ENCODE results near the gene C9orf57. TPM values are rescaled to one million over a fixed set of nuclear protein-coding genes. Genes with fewer than 3 reads are reported as not detected.

The C9orf57 gene
- total and polyA plus RNA-seq, 2 donors (not counting 1 experiment from before 2014, with no cell fraction given), result not detected

GRCh38 chr9:72023596-72023995, 36.8 kb downstream of the C9orf57 start:
- Histone ChIP-seq H3K4me1 (ENCODE audit: control insufficient read depth in 2 of 2, insufficient read depth in 2 of 2, low read length in 2 of 2) (peaks cover 0 to 4% of the 10 kb centered on the region in 2 donors), H3K79me2 (ENCODE audit: control insufficient read depth, insufficient read depth, low read length) (no peaks in the 10 kb centered on the region), H3K4me2 (replicated peaks; ENCODE audit: low read depth, low read length, poor library complexity, severe bottlenecking) (no peak overlapping the region), H3K27me3 (replicated peaks in 1 of 4; ENCODE audit: control extremely low read depth in 1 of 4, control insufficient read depth in 3 of 4, insufficient read depth in 4 of 4, low read length in 3 of 4) (peaks cover 0 to 3% (median 0%) of the 10 kb centered on the region in 4 experiments), H3K4me3 (ENCODE audit: control extremely low read depth in 1 of 5, extremely low read depth in 1 of 5, insufficient read depth in 1 of 5, low read depth in 2 of 5, low read length in 4 of 5) (no peak overlapping the region), H3K36me3 (replicated peaks in 1 of 2; ENCODE audit: control extremely low read depth in 1 of 2, control insufficient read depth in 1 of 2, extremely low read depth in 1 of 2, insufficient read depth in 2 of 2, low read length in 1 of 2) (no peaks in the 10 kb centered on the region), H3K9me3 (ENCODE audit: control extremely low read depth in 1 of 3, control insufficient read depth in 2 of 3, insufficient read depth in 1 of 3, low read length in 2 of 3) (no peaks in the 10 kb centered on the region), H4K20me1 (ENCODE audit: control insufficient read depth, insufficient read depth, low read length, poor library complexity, severe bottlenecking) (no peaks in the 10 kb centered on the region), H2AFZ (ENCODE audit: insufficient read depth, low read depth, low read length, poor library complexity, severe bottlenecking) (no peak overlapping the region), H3K9ac (ENCODE audit: low read length) (no peak overlapping the region), H3K27ac (ENCODE audit: low read length in 2 of 2) (no peak overlapping the region)
- DNase-seq (no peak), ATAC-seq (ENCODE audit: low read depth) (no peak)
- Mint-ChIP-seq H3K27ac (no peak overlapping the region), H3K4me3 (no peak overlapping the region), H3K9me3 (ENCODE audit: insufficient read depth) (no peaks in the 10 kb centered on the region), H3K4me1 (peaks cover 5% of the 10 kb centered on the region), H3K27me3 (peaks cover 7% of the 10 kb centered on the region)
- WGBS (ENCODE audit: insufficient coverage), result no CpG with 5 or more reads among the region's 4 CpGs
- POLR2A ChIA-PET, result no interaction called here
- TF ChIP-seq CTCF (IDR thresholded peaks at IDR 0.05) (no peak), EZH2 (IDR thresholded peaks at IDR 0.05; ENCODE audit: borderline replicate concordance, insufficient read depth, low read depth, low read length, poor library complexity, severe bottlenecking) (no peak)
- CTCF ChIA-PET, result interaction anchor here (0.7 to 6.7 kb wide), 12 partner anchors 10 to 788 kb away, joined by 3 to 86 read pairs (median 20); no protein-coding TSS in a partner anchor
- intact Hi-C loops (cut with micrococcal nuclease), result no loop called here

GRCh38 chr9:72022841-72023240, 37.6 kb downstream of the C9orf57 start:
- DNase-seq (no peak), ATAC-seq (ENCODE audit: low read depth) (no peak)
- no peak overlapping the region for H2AFZ ChIP-seq (ENCODE audit: insufficient read depth, low read depth, low read length, poor library complexity, severe bottlenecking)
- H3K4me1 ChIP-seq (ENCODE audit: control insufficient read depth in 2 of 2, insufficient read depth in 2 of 2, low read length in 2 of 2), result peaks cover 0 to 4% of the 10 kb centered on the region in 2 donors
- POLR2A ChIA-PET, result no interaction called here
- H4K20me1 ChIP-seq (ENCODE audit: control insufficient read depth, insufficient read depth, low read length, poor library complexity, severe bottlenecking), result no peaks in the 10 kb centered on the region
- no peaks in the 10 kb centered on the region for H3K36me3 ChIP-seq (replicated peaks in 1 of 2; ENCODE audit: control extremely low read depth in 1 of 2, control insufficient read depth in 1 of 2, extremely low read depth in 1 of 2, insufficient read depth in 2 of 2, low read length in 1 of 2)
- CTCF ChIA-PET, result interaction anchor here (0.7 to 6.7 kb wide), 7 partner anchors 9 to 788 kb away, joined by 3 to 86 read pairs (median 35); no protein-coding TSS in a partner anchor
- H3K9me3 ChIP-seq (ENCODE audit: control extremely low read depth in 1 of 3, control insufficient read depth in 2 of 3, insufficient read depth in 1 of 3, low read length in 2 of 3), result no peaks in the 10 kb centered on the region
- H3K27ac ChIP-seq (ENCODE audit: low read length in 2 of 2), result no peak overlapping the region
- Mint-ChIP-seq H3K27ac (no peak overlapping the region), H3K4me1 (peaks cover 5% of the 10 kb centered on the region), H3K4me3 (no peak overlapping the region), H3K9me3 (ENCODE audit: insufficient read depth) (no peaks in the 10 kb centered on the region), H3K27me3 (peaks cover 7% of the 10 kb centered on the region)
- intact Hi-C loops (cut with micrococcal nuclease), result no loop called here
- no peaks in the 10 kb centered on the region for H3K79me2 ChIP-seq (ENCODE audit: control insufficient read depth, insufficient read depth, low read length)
- peaks cover 0 to 1% (median 0%) of the 10 kb centered on the region in 4 experiments for H3K27me3 ChIP-seq (replicated peaks in 1 of 4; ENCODE audit: control extremely low read depth in 1 of 4, control insufficient read depth in 3 of 4, insufficient read depth in 4 of 4, low read length in 3 of 4)
- no peak for TF ChIP-seq CTCF (IDR thresholded peaks at IDR 0.05)
- TF ChIP-seq EZH2 (IDR thresholded peaks at IDR 0.05; ENCODE audit: borderline replicate concordance, insufficient read depth, low read depth, low read length, poor library complexity, severe bottlenecking), result no peak
- no CpG with 5 or more reads among the region's 3 CpGs for WGBS (ENCODE audit: insufficient coverage)
- H3K9ac ChIP-seq (ENCODE audit: low read length), result no peak overlapping the region
- H3K4me3 ChIP-seq (ENCODE audit: control extremely low read depth in 1 of 5, extremely low read depth in 1 of 5, insufficient read depth in 1 of 5, low read depth in 2 of 5, low read length in 4 of 5), result no peak overlapping the region
- H3K4me2 ChIP-seq (replicated peaks; ENCODE audit: low read depth, low read length, poor library complexity, severe bottlenecking), result no peak overlapping the region
